Colonic mucosa (tissue), 4 donors: Measurements from ENCODE around the gene OXSR1. TPM values are rescaled to one million over a fixed set of nuclear protein-coding genes. Genes with fewer than 3 reads are reported as not detected.
"Not testable (repeated sequence)": the region's sequence is repeated elsewhere in the genome, so short reads cannot be mapped to it uniquely, and the experiment has no call there.

ENCODE experiments used
- DNase-seq: peaks from one replicate; pipeline ENCODE4 v3.0.0-alpha.2; 2020
- H3K27ac ChIP-seq: fragments of 200-600 bp; one replicate; pipeline ENCODE4 v1.8.0; 2021
- H3K27me3 ChIP-seq: fragments of 200-600 bp; one replicate; pipeline ENCODE4 v1.8.0; 2021
- H3K36me3 ChIP-seq: fragments of 200-600 bp; one replicate; pipeline ENCODE4 v1.8.0; 2021
- H3K4me1 ChIP-seq: fragments of 200-600 bp; one replicate; pipeline ENCODE4 v1.8.0; 2021; ENCODE audit warnings: mild to moderate bottlenecking
- H3K4me3 ChIP-seq: fragments of 200-600 bp; one replicate; pipeline ENCODE4 v1.8.0; 2021
- H3K9ac ChIP-seq, 2 donors: one replicate each; pipeline ENCODE4 v1.7.0; 2013; ENCODE audit warnings: control low read depth in 2 of 2, low read depth in 2 of 2, low read length in 2 of 2
- H3K9me3 ChIP-seq: fragments of 200-600 bp; one replicate; pipeline ENCODE4 v1.8.0; 2021
- intact Hi-C: fragments of 100-400 bp; cut with DNase I; formaldehyde crosslinking; loops from one replicate; pipeline ENCODE4 v1.14.1; 2022
- total RNA-seq, 2 donors: library from RNA; stranded (reverse); fragmentation: NEBNext Ultra II Directional in 1 of 2; extraction: Animal tissue kit (Norgen Biotek cat#: 25700) in 1 of 2; gene quantifications; one replicate each; pipeline ENCODE4 v1.2.1, GENCODE V29; 2021
- TF ChIP-seq, protein P1 (sequence below): fragments of 200-600 bp; IDR thresholded peaks from one replicate; pipeline ENCODE4 v1.8.0; 2022; ENCODE audit warnings: antibody characterized with exemption, mild to moderate bottlenecking
- donor health status: healthy.
- donor health status: DM: no; HTN: no; CAD: no.
- donor health status: DM: no; HTN: no; CAD: no.

Gene OXSR1
- total RNA-seq, 2 donors from 2014 or later: 32.0 to 57.3 TPM

DNA sequence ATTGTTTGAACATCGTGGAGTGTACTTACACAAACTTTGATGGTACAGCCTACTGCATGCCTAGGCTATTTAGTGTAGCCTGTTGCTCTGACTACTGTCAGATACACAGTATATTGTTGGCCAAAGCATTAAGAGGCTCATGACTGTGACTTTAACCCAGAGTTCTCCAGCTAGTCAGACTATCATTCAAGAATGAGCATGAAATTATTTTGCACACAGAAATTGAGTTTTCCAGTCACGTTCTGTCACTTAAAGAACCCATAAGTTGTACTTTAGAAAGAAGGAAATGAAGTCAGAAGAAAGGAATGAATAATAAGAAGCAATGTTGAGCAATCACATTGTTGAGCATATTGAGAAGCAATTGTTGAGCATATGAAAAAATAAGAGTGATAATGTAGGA is 62.7 kb downstream of the OXSR1 start:
- Histone ChIP-seq H3K27ac (no peak overlapping the region), H3K9me3 (no peaks in the 10 kb centered on the region), H3K27me3 (no peaks in the 10 kb centered on the region), H3K4me1 (no peaks in the 10 kb centered on the region), H3K4me3 (no peak overlapping the region), H3K36me3 (no peaks in the 10 kb centered on the region), H3K9ac (no peak overlapping the region)
- TF ChIP-seq, protein P1, sequence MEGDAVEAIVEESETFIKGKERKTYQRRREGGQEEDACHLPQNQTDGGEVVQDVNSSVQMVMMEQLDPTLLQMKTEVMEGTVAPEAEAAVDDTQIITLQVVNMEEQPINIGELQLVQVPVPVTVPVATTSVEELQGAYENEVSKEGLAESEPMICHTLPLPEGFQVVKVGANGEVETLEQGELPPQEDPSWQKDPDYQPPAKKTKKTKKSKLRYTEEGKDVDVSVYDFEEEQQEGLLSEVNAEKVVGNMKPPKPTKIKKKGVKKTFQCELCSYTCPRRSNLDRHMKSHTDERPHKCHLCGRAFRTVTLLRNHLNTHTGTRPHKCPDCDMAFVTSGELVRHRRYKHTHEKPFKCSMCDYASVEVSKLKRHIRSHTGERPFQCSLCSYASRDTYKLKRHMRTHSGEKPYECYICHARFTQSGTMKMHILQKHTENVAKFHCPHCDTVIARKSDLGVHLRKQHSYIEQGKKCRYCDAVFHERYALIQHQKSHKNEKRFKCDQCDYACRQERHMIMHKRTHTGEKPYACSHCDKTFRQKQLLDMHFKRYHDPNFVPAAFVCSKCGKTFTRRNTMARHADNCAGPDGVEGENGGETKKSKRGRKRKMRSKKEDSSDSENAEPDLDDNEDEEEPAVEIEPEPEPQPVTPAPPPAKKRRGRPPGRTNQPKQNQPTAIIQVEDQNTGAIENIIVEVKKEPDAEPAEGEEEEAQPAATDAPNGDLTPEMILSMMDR: no peak
- no peak for DNase-seq
- intact Hi-C loops: no loop called here

DNA sequence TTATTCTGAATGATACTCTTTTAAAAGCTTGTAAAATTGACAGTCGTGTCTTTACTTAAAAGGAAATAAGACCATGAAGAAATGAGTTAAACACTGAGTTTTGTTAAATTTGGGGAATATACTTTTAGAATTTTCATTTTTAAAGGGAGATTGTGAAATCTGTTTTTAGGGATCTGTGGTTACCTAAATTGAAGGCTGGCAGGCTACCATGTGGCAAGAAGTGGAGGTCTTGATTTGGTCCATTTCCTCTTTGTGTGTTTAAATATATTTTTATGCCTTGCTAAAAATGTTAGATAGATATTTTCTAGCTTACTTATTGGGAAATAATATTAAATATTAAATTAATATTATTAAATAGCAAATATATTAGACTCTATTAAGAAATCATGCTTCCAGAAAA is 63.7 kb downstream of the OXSR1 start:
- no peak overlapping the region for H3K4me3 ChIP-seq
- TF ChIP-seq, protein P1: no peak
- no peak overlapping the region for H3K9ac ChIP-seq
- no peaks in the 10 kb centered on the region for H3K36me3 ChIP-seq
- DNase-seq: no peak
- intact Hi-C loops: no loop called here
- no peaks in the 10 kb centered on the region for H3K4me1 ChIP-seq
- no peaks in the 10 kb centered on the region for H3K9me3 ChIP-seq
- H3K27me3 ChIP-seq: no peaks in the 10 kb centered on the region
- H3K27ac ChIP-seq: no peak overlapping the region

DNA sequence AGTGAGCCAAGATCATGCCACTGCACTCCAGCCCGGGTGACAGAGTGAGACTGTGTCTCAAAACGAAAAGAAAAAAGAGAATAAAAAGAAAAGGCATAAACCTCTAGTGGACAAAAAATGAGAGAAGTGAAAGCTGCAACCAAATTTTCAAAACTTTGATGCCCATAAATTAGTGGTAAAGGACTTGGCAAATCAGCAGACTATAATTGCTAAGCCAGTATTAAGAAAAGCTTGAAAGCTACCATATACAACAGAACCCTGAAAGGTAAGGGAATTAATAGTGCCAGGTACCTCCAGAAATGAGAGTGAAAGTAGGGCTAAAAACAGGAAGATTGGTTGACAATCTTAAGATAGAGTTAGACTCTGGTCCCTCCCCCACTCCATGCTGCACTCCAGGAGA is 67.4 kb downstream of the OXSR1 start:
- TF ChIP-seq, protein P1: no peak
- no peaks in the 10 kb centered on the region for H3K9me3 ChIP-seq

DNA sequence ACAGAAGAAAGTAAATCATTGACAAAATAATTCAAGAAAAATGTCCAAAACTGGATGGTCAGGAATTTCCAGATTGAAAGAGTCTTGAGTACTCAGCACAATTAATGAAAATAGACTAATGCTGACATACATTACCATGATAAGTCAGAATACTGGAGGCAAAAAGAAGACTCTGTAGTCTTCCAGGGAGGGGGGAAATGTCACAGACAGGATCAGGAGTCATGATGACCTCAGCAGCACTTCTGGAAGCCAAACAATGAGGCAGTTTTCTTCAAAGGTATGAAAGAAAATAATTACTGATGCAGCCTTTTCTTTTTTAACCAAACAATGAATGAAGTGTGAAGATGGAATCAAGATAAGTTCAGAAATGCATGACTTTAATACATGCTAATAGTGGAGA is 70.1 kb downstream of the OXSR1 start:
- H3K36me3 ChIP-seq: no peaks in the 10 kb centered on the region
- no peaks in the 10 kb centered on the region for H3K27me3 ChIP-seq
- intact Hi-C loops: no loop called here
- no peaks in the 10 kb centered on the region for H3K4me1 ChIP-seq
- no peaks in the 10 kb centered on the region for H3K9me3 ChIP-seq
- TF ChIP-seq, protein P1: no peak
- DNase-seq: no peak
- H3K27ac ChIP-seq: no peak overlapping the region
- no peak overlapping the region for H3K9ac ChIP-seq
- no peak overlapping the region for H3K4me3 ChIP-seq

More for the DNA sequence above, 67.4 kb downstream of the OXSR1 start:
- Histone ChIP-seq H3K27ac (no peak overlapping the region), H3K27me3 (no peaks in the 10 kb centered on the region), H3K9ac (no peak overlapping the region), H3K4me3 (no peak overlapping the region), H3K36me3 (no peaks in the 10 kb centered on the region), H3K4me1 (no peaks in the 10 kb centered on the region)
- intact Hi-C loops: no loop called here
- no peak for DNase-seq

DNA sequence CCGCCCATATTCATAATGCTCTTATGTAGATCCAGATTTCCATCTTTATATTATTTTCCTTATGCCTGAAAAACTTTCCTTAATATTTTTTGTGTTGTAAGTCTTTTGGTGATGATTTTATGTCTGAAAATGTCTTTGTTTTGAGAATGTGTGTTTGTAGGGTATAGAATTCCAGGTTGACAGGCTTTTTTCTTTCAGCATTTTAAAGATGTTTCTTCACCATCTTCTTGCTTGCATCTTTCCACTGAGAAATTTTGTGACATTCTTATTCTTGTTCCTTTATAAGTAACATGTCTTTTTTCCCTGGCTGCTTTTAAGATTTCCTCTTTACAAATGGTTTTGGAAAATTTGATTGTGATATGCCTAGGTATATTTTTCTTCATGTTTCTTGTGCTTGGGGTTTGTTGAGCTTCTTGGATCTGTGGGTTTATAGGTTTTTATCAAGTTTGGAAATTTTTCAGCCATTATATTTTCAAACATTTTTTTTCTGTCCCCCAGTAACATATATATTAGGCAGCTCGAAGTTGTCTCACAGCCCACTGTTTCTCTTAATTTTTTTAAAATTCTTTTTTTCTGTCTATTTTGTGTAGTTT is 73.2 kb downstream of the OXSR1 start:
- intact Hi-C loops: no loop called here
- Histone ChIP-seq H3K4me1 (no peaks in the 10 kb centered on the region), H3K36me3 (no peaks in the 10 kb centered on the region), H3K9ac (no peak overlapping the region), H3K4me3 (no peak overlapping the region), H3K27ac (no peak overlapping the region), H3K27me3 (no peaks in the 10 kb centered on the region), H3K9me3 (no peaks in the 10 kb centered on the region)
- TF ChIP-seq, protein P1: no peak
- no peak for DNase-seq

DNA sequence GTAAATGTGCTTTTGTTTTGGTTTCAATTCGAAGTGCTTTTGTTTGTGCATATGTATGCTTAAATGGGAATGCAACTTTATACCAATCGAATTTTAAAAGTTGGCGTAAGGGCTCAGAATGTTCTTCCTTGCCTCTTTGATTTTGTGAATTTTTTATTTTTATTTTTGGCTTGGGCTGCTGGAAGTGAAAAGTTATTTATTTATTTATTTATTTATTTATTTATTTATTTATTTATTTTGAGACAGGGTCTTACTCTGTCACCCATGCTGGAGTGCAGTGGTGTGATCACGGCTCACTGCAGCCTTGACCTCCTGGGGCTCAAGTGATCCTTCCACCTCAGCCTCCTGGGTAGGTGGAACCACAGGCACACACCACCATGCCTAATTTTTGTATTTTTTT is 77.5 kb downstream of the OXSR1 start:
- H3K27me3 ChIP-seq, H3K4me1 ChIP-seq, intact Hi-C loops, H3K9me3 ChIP-seq, H3K27ac ChIP-seq, H3K9ac ChIP-seq, DNase-seq, H3K36me3 ChIP-seq, H3K4me3 ChIP-seq: not testable (repeated sequence)
